GM21526 (cell line): Measurements from ENCODE around the gene GLTPD2.

Experiments used
- ATAC-seq: cut with Tn5 transposase; IDR thresholded peaks from one replicate; pipeline ENCODE4 v1.9.1; 2021; ENCODE audit warnings: moderate library complexity; ENCODE audit not compliant: unreplicated experiment, low FRiP score

GLTPD2 gene

DNA sequence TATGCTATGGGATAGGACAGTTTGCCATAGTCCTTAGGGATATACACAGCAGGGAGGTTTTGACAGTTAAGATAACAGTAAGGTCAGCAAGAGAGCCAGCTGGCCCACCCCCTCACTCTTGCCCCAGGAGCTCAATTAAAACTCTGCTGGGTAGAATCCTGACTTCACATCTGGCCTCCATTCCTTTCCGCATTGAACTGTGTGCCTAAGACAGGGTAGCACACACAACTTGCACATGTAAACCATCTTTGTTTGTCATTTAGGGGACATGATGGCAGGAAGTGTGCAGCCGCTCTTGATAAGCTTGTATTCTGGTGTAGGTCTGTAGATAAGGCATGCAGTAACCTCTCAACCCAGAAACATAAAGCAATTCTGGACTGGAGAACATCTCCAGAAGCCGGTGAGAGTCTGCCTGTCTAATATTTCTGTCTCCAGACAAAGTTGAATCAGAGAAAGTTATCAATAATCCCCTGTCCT is 49.6 kb downstream of the GLTPD2 start:
- ATAC-seq = no peak

DNA sequence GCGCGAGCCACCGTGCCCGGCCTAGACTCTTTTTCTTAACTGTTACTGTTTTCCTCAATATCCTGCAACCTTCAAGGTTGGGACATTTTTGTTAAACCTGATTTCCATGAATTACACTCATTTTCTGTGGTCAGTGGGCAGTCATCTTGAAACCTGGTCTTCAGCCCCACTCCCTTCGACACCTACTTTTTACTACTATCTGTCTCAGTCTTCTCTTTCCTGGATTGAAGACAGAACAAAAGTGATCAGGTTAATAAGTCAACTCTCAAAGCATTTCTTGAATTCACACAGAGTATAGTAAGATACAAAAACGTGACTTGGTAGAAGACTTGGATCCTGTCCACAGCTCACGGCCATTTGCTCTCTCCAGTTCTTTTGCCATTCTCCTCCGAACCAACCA is 50.5 kb downstream of the GLTPD2 start:
- ATAC-seq = no peak
